ELF-1 (cell line): ENCODE results near the gene SHLD2.
A peak's percentile ranks its signal among the peaks of the same experiment; 100 is the strongest.
"Not testable (repeated sequence)": the region's sequence is repeated elsewhere in the genome, so short reads cannot be mapped to it uniquely, and the experiment has no call there.

ENCODE experiments used
- DNase-seq: peaks from one replicate; pipeline ENCODE4 v3.0.0-alpha.2; 2016; ENCODE audit warnings: low read depth, low spot score

Gene SHLD2

GRCh38 chr10:87084291-87084782 is 10.7 kb upstream of the SHLD2 start:
- not testable (repeated sequence) for DNase-seq

DNA sequence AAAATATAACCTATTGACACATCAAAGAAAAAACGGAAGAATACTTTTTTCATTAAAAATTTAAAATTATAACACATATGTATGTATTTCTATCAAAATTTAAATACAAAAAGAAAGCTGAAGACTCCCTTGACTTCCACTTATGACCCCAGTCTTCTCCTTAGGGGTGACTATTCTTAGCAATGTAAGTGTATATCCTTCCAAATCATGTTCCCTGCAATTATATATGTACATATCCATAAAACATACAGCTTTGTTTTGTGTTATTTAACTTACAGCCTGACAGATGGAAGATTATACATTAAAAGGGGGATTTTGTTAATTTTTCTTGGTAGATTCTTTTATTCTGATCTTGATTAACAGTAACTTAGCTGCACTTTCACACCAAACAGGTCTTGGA is 9.5 kb upstream of the SHLD2 start:
- DNase-seq: no peak

GRCh38 chr10:87089746-87090145 is 5.3 kb upstream of the SHLD2 start:
- DNase-seq: no peak

- DNase-seq: no peak
These were observed 4.2 kb upstream of the SHLD2 start for GRCh38 chr10:87090779-87091178.

DNA sequence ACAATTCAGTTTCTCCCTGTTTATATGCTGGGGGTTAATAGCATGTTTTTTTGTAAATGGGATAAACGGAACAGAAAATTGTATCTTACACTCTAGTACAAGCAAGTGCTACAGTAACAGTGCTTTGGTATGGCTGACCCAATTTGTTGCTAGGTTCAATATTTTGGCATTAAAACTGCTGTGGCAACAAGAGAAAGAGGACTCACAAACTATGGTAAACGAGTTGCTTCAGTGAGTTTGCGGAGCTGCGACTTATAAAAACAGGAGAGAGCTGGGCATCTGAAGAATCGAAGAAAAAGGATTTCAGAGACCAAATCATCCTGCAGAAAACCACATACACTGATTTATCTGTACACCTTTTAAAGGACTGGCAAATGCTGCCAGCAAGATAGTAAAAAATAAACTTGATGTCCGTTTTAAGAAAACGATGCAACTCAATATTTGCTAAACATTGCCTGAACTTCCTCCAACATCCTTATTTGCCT is 2.6 kb upstream of the SHLD2 start:
- no peak for DNase-seq

DNA sequence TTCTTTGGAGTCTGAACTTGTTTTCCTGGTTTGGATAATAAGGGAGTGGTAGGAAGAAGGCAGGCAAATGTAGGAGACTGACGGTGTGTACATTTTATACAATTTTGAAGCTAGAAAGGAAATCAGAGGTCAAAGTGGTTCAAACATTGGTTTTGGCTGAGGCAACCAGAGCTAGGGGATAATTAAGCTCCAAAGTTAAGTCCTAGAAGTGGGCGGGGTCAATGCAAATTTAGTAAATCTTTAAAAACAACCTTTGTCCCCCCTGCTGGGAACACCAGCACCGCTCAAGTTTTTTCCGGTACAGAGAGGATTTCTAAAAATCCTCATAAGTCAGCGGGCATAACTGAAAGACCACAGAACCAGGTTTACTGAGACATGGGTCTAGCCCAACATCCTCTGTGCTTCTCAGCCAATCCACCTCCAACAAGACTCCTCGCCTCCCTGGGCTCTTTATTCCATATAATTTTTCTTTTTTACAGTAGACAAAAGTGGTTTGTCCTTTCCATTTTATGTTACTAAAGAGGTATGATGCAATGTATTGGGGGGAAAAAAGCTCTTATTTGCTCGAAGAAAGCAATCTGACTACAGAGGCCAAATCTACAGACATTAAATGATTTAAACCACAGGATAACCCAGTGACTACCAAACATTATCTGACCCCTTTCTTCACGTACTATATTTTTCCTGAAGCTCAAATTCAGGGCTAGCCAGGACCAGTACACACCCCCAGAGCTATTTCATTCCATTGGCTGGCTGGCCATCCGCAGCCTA is 2.0 kb upstream of the SHLD2 start:
- DNase-seq: peak; percentile 62

- peak; percentile 69 for DNase-seq
These were observed 1.2 kb upstream of the SHLD2 start for GRCh38 chr10:87093632-87094372.

DNA sequence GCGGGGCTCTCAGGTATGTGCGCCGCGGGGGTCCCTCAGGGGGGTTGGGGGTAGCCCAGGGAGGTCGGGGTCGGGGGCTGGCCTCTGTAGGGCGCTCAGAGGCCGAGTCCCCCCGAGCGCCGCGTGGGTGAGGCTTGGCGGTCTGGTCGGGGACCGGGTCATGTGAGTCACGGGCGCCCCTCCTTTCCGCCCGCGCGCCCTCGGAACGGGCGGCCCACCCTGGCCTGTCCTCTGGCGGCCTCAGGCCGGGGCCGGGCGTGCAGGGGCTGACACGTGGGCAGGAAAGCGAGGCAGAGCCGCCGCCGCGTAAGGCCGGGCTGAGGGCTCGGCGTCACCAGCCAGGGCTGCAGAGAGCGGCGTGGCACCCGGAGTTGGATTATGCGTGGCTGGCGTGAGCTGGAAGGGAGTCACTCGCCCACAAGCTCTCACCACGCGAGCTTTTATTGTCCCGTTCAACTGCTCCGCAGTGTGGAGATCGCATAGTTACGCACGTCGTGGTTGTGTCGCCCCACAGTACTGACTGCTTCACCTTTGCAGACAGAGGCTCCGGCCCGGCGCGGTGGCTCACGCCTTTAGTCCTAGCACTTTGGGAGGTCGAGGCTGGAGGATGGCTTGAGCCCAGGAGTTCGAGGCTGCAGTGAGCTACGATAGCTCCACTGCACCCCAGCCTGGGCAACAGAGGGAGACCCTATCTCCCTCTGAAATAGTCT is 385 bp downstream of the SHLD2 start:
- peak; percentile 89 for DNase-seq

DNA sequence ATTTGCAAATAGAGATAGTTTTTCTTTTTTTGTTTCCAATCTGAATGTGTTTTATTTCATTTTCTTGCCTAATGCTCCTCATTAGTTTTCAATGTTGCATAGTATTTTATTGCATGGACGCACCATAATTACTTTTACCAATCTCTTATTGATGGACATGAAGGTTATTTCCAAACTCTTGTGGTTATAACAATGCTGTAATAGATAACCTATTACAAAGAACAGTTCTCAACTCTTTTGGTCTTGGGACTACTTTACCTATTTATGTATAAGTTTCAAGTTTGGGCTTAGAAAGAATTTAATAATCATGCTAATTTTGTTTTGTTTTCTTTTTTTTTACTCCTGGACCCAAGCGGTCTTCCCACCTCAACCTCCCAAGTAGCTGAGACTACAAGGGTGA is 7.0 kb downstream of the SHLD2 start:
- no peak for DNase-seq

GRCh38 chr10:87104727-87105126 is 9.7 kb downstream of the SHLD2 start:
- not testable (repeated sequence) for DNase-seq

- DNase-seq: no peak
These were observed 10.6 kb downstream of the SHLD2 start for GRCh38 chr10:87105446-87106124.

DNA sequence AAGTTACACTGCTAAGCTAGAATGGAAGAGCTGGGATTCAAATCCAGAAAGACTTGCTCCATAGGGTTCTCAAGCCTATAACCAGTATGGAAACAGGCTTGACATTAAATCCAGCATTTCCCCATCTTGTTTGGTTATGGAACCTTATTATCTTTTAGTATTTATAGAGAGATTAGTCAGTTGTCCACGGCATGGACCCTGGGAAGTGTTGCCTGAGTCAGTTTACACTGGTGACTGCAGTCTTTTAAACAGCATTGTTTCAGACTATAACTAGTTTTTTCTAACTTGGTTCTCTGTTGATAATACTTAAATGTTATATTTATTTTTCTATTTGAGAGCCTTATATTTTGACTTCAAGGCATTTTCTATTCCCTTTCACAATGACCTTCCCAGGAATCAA is 23.1 kb downstream of the SHLD2 start:
- DNase-seq: not testable (repeated sequence)

DNA sequence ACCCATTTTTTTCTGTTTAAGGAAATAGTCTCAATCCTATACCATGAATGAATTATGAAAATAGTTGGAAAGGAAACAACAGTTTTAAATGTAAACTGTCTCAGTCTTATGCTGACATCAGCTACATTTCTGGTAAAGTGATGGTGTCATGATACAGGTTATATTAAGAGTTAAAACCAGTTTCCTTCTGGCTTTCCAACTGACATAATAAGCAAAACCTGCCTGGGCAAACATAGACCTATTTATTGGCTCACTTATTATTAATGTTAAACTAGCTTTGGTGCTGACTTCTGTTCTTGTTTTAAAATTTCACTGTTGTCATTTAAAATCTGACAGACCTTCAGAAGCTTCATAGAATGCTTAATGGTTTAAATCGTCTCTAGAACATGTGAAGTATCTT is 24.0 kb downstream of the SHLD2 start:
- not testable (repeated sequence) for DNase-seq

- DNase-seq: not testable (repeated sequence)
These were observed 28.3 kb downstream of the SHLD2 start for GRCh38 chr10:87123351-87123750.

DNA sequence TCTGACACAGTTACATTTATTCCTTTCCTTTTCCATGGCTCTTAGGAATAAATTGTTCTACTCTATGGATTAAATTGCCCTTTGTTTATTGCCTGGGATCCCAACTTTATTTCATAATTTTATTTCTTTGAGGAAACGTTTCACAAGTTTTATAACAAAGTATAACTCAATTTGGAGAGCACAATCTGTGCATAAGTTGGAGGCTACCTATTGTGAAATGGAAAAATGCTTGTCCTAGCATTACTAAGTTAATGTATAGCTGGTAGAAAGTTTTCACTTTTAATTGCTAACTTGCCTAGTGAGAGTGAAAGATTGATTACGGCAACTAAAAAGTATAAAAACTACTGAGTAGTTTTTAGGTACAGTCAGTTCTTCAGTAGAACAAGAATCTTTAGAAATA is 32.0 kb downstream of the SHLD2 start:
- DNase-seq: not testable (repeated sequence)

- not testable (repeated sequence) for DNase-seq
These were observed 32.7 kb downstream of the SHLD2 start for GRCh38 chr10:87127607-87128156.

- DNase-seq: not testable (repeated sequence)
These were observed 37.2 kb downstream of the SHLD2 start for GRCh38 chr10:87132176-87132575.

GRCh38 chr10:87133936-87134335 is 38.9 kb downstream of the SHLD2 start:
- DNase-seq: not testable (repeated sequence)

- DNase-seq: not testable (repeated sequence)
These were observed 39.4 kb downstream of the SHLD2 start for GRCh38 chr10:87134440-87134839.

DNA sequence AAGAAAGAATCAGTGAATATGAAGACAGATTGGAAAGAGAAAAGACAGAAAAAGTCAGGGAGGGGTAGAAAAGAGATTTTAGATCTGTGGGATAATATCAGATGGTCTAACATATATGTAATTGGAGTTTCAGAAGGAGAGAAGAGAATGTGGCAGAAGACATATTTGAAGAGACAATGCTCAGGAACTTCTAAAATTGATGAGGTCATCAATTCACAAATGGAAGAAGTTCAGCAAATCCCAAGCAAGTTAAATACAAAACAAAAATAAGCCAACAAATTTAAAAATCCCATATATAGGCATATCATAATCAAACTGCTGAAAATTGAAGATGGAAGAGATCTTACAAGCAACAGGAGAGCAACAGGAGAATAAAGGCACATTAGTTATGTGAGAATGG is 42.5 kb downstream of the SHLD2 start:
- DNase-seq: not testable (repeated sequence)
